Ishikawa (cell line): ENCODE results near the gene MEIS3.

Source experiments
- CEBPB ChIP-seq: IDR thresholded peaks from 2 replicates; pipeline ENCODE4 v1.6.1; 2012
- CREB1 ChIP-seq: IDR thresholded peaks from 2 replicates; pipeline ENCODE4 v1.6.1; 2012; ENCODE audit warnings: low read depth
- EGR1 ChIP-seq: IDR thresholded peaks from 2 replicates; pipeline ENCODE4 v1.6.1; 2012
- EP300 ChIP-seq: IDR thresholded peaks from 2 replicates; pipeline ENCODE4 v1.6.1; 2012; ENCODE audit warnings: borderline replicate concordance
- FOXM1 ChIP-seq: IDR thresholded peaks from 2 replicates; pipeline ENCODE4 v1.6.1; 2012; ENCODE audit warnings: low read depth, borderline replicate concordance
- MAX ChIP-seq: IDR thresholded peaks from 2 replicates; pipeline ENCODE4 v1.6.1; 2012
- NFIC ChIP-seq: IDR thresholded peaks from 2 replicates; pipeline ENCODE4 v1.6.1; 2012
- RAD21 ChIP-seq: IDR thresholded peaks from 2 replicates; pipeline ENCODE4 v1.6.1; 2012; ENCODE audit warnings: low read depth
- REST ChIP-seq: IDR thresholded peaks from 2 replicates; pipeline ENCODE4 v1.6.1; 2012; ENCODE audit warnings: low read depth, mild to moderate bottlenecking
- TAF1 ChIP-seq: IDR thresholded peaks from 2 replicates; pipeline ENCODE4 v1.6.1; 2012; ENCODE audit warnings: low read depth, mild to moderate bottlenecking
- TCF12 ChIP-seq: IDR thresholded peaks from 2 replicates; pipeline ENCODE4 v1.6.1; 2012; ENCODE audit warnings: low read depth
- TEAD4 ChIP-seq: IDR thresholded peaks from 2 replicates; pipeline ENCODE4 v1.6.1; 2012
- USF1 ChIP-seq: IDR thresholded peaks from 2 replicates; pipeline ENCODE4 v1.6.1; 2012
- YY1 ChIP-seq: IDR thresholded peaks from 2 replicates; pipeline ENCODE4 v1.6.1; 2012; ENCODE audit warnings: low read depth
- ZBTB7A ChIP-seq: IDR thresholded peaks from 2 replicates; pipeline ENCODE4 v1.6.1; 2012; ENCODE audit warnings: low read depth

The MEIS3 gene

GRCh38 chr19:47436712-47437401 is 17.5 kb upstream of the MEIS3 start:
- TF ChIP-seq YY1 (no peak), RAD21 (peak; percentile 97), USF1 (no peak), FOXM1 (no peak)

GRCh38 chr19:47435883-47436417 is 16.6 kb upstream of the MEIS3 start:
- TF ChIP-seq ZBTB7A (no peak), TEAD4 (no peak), TAF1 (no peak), CREB1 (no peak), REST (no peak), MAX (no peak), USF1 (no peak), EP300 (no peak), FOXM1 (no peak), CEBPB (no peak), YY1 (no peak)

- TF ChIP-seq EP300: no peak
- TF ChIP-seq RAD21: no peak
Observed at GRCh38 chr19:47435196-47435595, 15.9 kb upstream of the MEIS3 start.

- no peak for TF ChIP-seq RAD21
- TF ChIP-seq EP300: no peak
- no peak for TF ChIP-seq CEBPB
- no peak for TF ChIP-seq NFIC
- no peak for TF ChIP-seq USF1
- TF ChIP-seq ZBTB7A: no peak
- no peak for TF ChIP-seq YY1
- no peak for TF ChIP-seq TCF12
- no peak for TF ChIP-seq TEAD4
- TF ChIP-seq FOXM1: no peak
- TF ChIP-seq CREB1: no peak
- TF ChIP-seq EGR1: no peak
- no peak for TF ChIP-seq MAX
- no peak for TF ChIP-seq REST
- no peak for TF ChIP-seq TAF1
Observed at GRCh38 chr19:47434088-47434487, 14.8 kb upstream of the MEIS3 start.

GRCh38 chr19:47433121-47433520 is 13.8 kb upstream of the MEIS3 start:
- no peak for TF ChIP-seq EGR1

- no peak for TF ChIP-seq EGR1
- no peak for TF ChIP-seq TAF1
- TF ChIP-seq FOXM1: no peak
- TF ChIP-seq CREB1: no peak
- no peak for TF ChIP-seq EP300
- no peak for TF ChIP-seq TCF12
- no peak for TF ChIP-seq NFIC
Observed at GRCh38 chr19:47432499-47432898, 13.2 kb upstream of the MEIS3 start.
